ENCODE results near the gene THAP3.

- no peak for TF ChIP-seq CTCF (IDR thresholded peaks at IDR 0.05)
- no peak for TF ChIP-seq POLR2A (IDR thresholded peaks at IDR 0.05)
Measured at GRCh38 chr1:6632588-6633514, 8.2 kb downstream of the THAP3 start.
